OCI-LY1 (cell line): ENCODE results near the gene MYH15.

Experiments
- H2AFZ ChIP-seq: fragments of 200-600 bp; sonication (generic), shearing (Covaris generic); 2 replicates; pipeline ENCODE4 v1.6.0; 2014; ENCODE audit warnings: antibody characterized with exemption, mild to moderate bottlenecking, low read length
- H3F3A ChIP-seq: fragments of 200-600 bp; sonication (generic), shearing (Covaris generic); 2 replicates; pipeline ENCODE4 v1.6.0; 2014; ENCODE audit warnings: mild to moderate bottlenecking, antibody characterized with exemption, low read length, moderate library complexity; ENCODE audit not compliant: insufficient read depth
- H3K27ac ChIP-seq: fragments of 200-600 bp; sonication (generic); 2 replicates; pipeline ENCODE4 v1.5.1; 2014; ENCODE audit warnings: low read length, mixed run types, mild to moderate bottlenecking, low read depth; ENCODE audit not compliant: poor library complexity, severe bottlenecking
- H3K27me3 ChIP-seq: fragments of 200-600 bp; sonication (generic); 2 replicates; pipeline ENCODE4 v1.6.0; 2014; ENCODE audit warnings: antibody characterized with exemption, mild to moderate bottlenecking, low read length, moderate library complexity; ENCODE audit not compliant: insufficient read depth
- H3K36me3 ChIP-seq: fragments of 200-600 bp; sonication (generic); 2 replicates; pipeline ENCODE4 v1.6.1; 2014; ENCODE audit warnings: mild to moderate bottlenecking, antibody characterized with exemption, low read length, moderate library complexity, mixed read lengths; ENCODE audit not compliant: insufficient read depth
- H3K4me1 ChIP-seq: fragments of 200-600 bp; sonication (generic); 2 replicates; pipeline ENCODE4 v1.5.1; 2014; ENCODE audit warnings: mild to moderate bottlenecking, low read length, moderate library complexity; ENCODE audit not compliant: insufficient read depth, severe bottlenecking
- H3K4me2 ChIP-seq: fragments of 200-600 bp; sonication (generic), shearing (Covaris generic); 2 replicates; pipeline ENCODE4 v1.6.1; 2014; ENCODE audit warnings: low read length
- H3K4me3 ChIP-seq: fragments of 200-600 bp; sonication (generic); 2 replicates; pipeline ENCODE4 v1.5.1; 2014; ENCODE audit warnings: low read length, low read depth, mild to moderate bottlenecking, mixed read lengths; ENCODE audit not compliant: poor library complexity, severe bottlenecking
- H3K79me2 ChIP-seq: fragments of 200-600 bp; shearing (Covaris generic); 2 replicates; pipeline ENCODE4 v1.6.1; 2016; ENCODE audit warnings: mixed run types, low read length, mixed read lengths; ENCODE audit not compliant: insufficient read depth
- H3K9ac ChIP-seq: fragments of 200-600 bp; sonication (generic), shearing (Covaris generic); 2 replicates; pipeline ENCODE4 v1.6.1; 2014; ENCODE audit warnings: mild to moderate bottlenecking, low read length, mixed read lengths
- H3K9me2 ChIP-seq: fragments of 200-600 bp; sonication (generic), shearing (Covaris generic); 2 replicates; pipeline ENCODE4 v1.6.1; 2014; ENCODE audit warnings: low read depth, mild to moderate bottlenecking, low read length, mixed read lengths
- H3K9me3 ChIP-seq: fragments of 200-600 bp; shearing (Covaris generic); 2 replicates; pipeline ENCODE4 v1.6.1; 2014; ENCODE audit warnings: low read length, mixed read lengths
- H4K20me1 ChIP-seq: fragments of 200-600 bp; sonication (generic), shearing (Covaris generic); 2 replicates; pipeline ENCODE4 v1.6.0; 2016; ENCODE audit warnings: mild to moderate bottlenecking, low read length; ENCODE audit not compliant: insufficient read depth
- EZH2 ChIP-seq: fragments of 200-600 bp; sonication (generic), shearing (Covaris generic); IDR thresholded peaks from 2 replicates; pipeline ENCODE4 v1.8.0; 2017; ENCODE audit warnings: borderline replicate concordance, mixed run types, mild to moderate bottlenecking, antibody characterized with exemption, low read length, moderate library complexity, mixed read lengths
- TF ChIP-seq, protein P1 (sequence below): fragments of 200-600 bp; sonication (generic), shearing (Covaris generic); IDR thresholded peaks from 2 replicates; pipeline ENCODE4 v1.5.1; 2017; ENCODE audit warnings: mild to moderate bottlenecking, antibody characterized with exemption, low read length, moderate library complexity, mixed read lengths

Gene MYH15

GRCh38 chr3:108485146-108485545, 25.2 kb downstream of the MYH15 start:
- H3K9me2 ChIP-seq: no peaks in the 10 kb centered on the region
- no peak overlapping the region for H3K4me2 ChIP-seq
- H4K20me1 ChIP-seq: no peaks in the 10 kb centered on the region
- no peaks in the 10 kb centered on the region for H3K79me2 ChIP-seq
- H3K36me3 ChIP-seq: no peaks in the 10 kb centered on the region
- no peak overlapping the region for H2AFZ ChIP-seq
- no peak overlapping the region for H3K9ac ChIP-seq
- peaks cover 5% of the 10 kb centered on the region for H3K4me1 ChIP-seq
- H3K9me3 ChIP-seq: no peaks in the 10 kb centered on the region
- no peaks in the 10 kb centered on the region for H3K27me3 ChIP-seq
- H3K27ac ChIP-seq: no peak overlapping the region
- H3K4me3 ChIP-seq: no peak overlapping the region
- no peaks in the 10 kb centered on the region for H3F3A ChIP-seq
- TF ChIP-seq EZH2: no peak
- TF ChIP-seq, protein P1, sequence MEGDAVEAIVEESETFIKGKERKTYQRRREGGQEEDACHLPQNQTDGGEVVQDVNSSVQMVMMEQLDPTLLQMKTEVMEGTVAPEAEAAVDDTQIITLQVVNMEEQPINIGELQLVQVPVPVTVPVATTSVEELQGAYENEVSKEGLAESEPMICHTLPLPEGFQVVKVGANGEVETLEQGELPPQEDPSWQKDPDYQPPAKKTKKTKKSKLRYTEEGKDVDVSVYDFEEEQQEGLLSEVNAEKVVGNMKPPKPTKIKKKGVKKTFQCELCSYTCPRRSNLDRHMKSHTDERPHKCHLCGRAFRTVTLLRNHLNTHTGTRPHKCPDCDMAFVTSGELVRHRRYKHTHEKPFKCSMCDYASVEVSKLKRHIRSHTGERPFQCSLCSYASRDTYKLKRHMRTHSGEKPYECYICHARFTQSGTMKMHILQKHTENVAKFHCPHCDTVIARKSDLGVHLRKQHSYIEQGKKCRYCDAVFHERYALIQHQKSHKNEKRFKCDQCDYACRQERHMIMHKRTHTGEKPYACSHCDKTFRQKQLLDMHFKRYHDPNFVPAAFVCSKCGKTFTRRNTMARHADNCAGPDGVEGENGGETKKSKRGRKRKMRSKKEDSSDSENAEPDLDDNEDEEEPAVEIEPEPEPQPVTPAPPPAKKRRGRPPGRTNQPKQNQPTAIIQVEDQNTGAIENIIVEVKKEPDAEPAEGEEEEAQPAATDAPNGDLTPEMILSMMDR: no peak

DNA sequence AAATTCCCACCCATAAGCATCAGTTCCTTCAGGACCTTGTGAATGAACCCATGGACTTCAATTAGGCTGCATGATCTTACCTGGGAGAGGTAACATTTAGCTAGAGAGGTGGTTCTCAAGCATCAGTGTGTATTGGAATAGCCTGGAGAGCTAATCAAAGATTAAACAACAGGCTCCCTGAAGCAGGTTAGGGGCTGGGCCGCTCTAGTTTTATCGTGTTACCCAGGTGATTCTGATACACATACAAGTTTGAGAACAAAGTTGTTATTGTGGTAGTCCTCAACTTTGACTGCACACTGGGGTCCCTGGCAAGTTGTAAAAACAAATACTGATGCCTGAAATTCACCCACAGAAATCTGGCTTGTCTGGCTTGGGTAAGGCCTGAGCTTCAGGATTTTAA, 31.2 kb downstream of the MYH15 start:
- Histone ChIP-seq H3K4me3 (no peak overlapping the region), H3K4me2 (no peak overlapping the region), H3K27me3 (no peaks in the 10 kb centered on the region), H3F3A (no peaks in the 10 kb centered on the region), H2AFZ (no peak overlapping the region), H4K20me1 (no peaks in the 10 kb centered on the region), H3K4me1 (no peaks in the 10 kb centered on the region), H3K36me3 (no peaks in the 10 kb centered on the region), H3K27ac (no peak overlapping the region), H3K9ac (no peak overlapping the region), H3K9me3 (no peaks in the 10 kb centered on the region), H3K9me2 (no peaks in the 10 kb centered on the region), H3K79me2 (no peaks in the 10 kb centered on the region)
- no peak for TF ChIP-seq EZH2

DNA sequence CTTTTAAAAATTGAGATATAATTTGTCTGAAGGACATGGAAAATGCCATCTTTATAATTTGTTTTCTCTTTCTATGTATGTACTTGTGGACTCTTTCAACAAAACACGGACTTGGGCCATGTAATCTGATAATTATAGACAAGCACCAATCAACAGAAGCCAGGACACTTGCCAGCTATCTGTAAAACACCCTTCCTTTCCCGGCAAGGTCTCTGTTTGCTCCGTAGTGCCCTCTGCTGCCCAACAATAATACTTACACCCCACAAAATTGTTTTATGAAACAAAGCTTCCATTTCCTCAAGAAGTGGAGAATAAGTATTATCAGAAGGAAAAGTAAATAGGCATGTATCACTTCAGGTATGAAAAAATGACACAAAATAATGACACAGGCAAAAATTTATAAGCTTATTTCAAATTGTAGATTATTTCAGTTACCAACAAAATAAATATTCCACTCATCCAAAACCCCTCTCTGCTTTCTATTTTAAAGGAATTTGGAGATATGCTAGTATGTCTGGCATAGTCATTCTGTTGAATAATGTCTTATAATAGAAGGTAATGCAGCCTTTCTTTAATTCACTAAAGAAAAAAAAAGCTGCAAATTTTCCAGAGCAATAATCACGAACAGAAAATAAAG, 32.8 kb downstream of the MYH15 start:
- no peak overlapping the region for H2AFZ ChIP-seq

More for the DNA sequence above, 32.8 kb downstream of the MYH15 start:
- TF ChIP-seq EZH2: no peak
- TF ChIP-seq, protein P1: peak; percentile 75
- Histone ChIP-seq H3K4me1 (no peaks in the 10 kb centered on the region), H3K4me3 (no peak overlapping the region), H3K36me3 (no peaks in the 10 kb centered on the region), H3K27ac (no peak overlapping the region), H3K79me2 (no peaks in the 10 kb centered on the region), H3K9ac (no peak overlapping the region), H3K27me3 (no peaks in the 10 kb centered on the region), H4K20me1 (no peaks in the 10 kb centered on the region), H3K9me2 (no peaks in the 10 kb centered on the region), H3K4me2 (no peak overlapping the region), H3F3A (no peaks in the 10 kb centered on the region), H3K9me3 (no peaks in the 10 kb centered on the region)
